Adrenal gland (tissue), 12 donors: ENCODE measurements around the gene ADGRG7. TPM values are rescaled to one million over a fixed set of nuclear protein-coding genes. Genes with fewer than 3 reads are reported as not detected.

Experiments used
- DNase-seq, 7 donors: peaks; one replicate each; pipeline ENCODE4 v3.0.0-alpha.2; 2019 to 2020
- H3K27ac ChIP-seq, 5 donors: fragments of 200-600 bp; sonication (generic) in 4 of 5; 1 replicate in 3 of 5; 2 replicates in 2 of 5; pipeline versions ENCODE4 v1.5.1 to v1.8.0; 2016 to 2020; ENCODE audit warnings: mild to moderate bottlenecking in 1 of 5
- H3K27me3 ChIP-seq: fragments of 200-600 bp; 2 replicates; pipeline ENCODE4 v1.8.0; 2021
- H3K36me3 ChIP-seq, 2 donors: fragments of 200-600 bp; replicated peaks in 1 of 2; 1 replicate in 1 of 2; 2 replicates in 1 of 2; pipeline versions ENCODE4 v1.5.1 to v1.8.0; 2018 to 2022
- H3K4me1 ChIP-seq, 2 donors: fragments of 200-600 bp; replicated peaks in 1 of 2; 1 replicate in 1 of 2; 2 replicates in 1 of 2; pipeline versions ENCODE4 v1.5.1 to v1.8.0; 2018 to 2021
- H3K4me3 ChIP-seq, 4 donors: fragments of 200-600 bp; sonication (generic) in 3 of 4; one replicate each; pipeline ENCODE4 v1.5.1; 2016 to 2018
- H3K9me3 ChIP-seq, 3 donors: fragments of 200-600 bp; sonication (generic) in 1 of 3; replicated peaks in 1 of 3; 1 replicate in 2 of 3; 2 replicates in 1 of 3; pipeline versions ENCODE4 v1.5.1 to v1.8.0; 2016 to 2021
- POLR2A ChIP-seq, 2 donors: fragments of 450-650 bp; IDR thresholded peaks; one replicate each; pipeline ENCODE4 v1.6.1; 2017; ENCODE audit warnings: antibody characterized with exemption in 2 of 2, mild to moderate bottlenecking in 2 of 2, moderate library complexity in 1 of 2
- WGBS, 4 donors: extraction: QIAGEN DNeasy Blood & Tissue Kit in 2 of 4; methylation state at CpG; one replicate each; pipeline versions ENCODE4 v1.1.5 to v1.1.7; 2013 to 2017; 5-methylcytosine and 5-hydroxymethylcytosine counted together
- intact Hi-C, 2 donors: fragments of 100-400 bp; cut with DNase I; formaldehyde crosslinking; loops; one replicate each; pipeline versions ENCODE4 v1.14.1 to v1.15.0; 2022 to 2023
- polyA plus RNA-seq, 3 donors: library from polyadenylated mRNA; stranded (reverse); fragments of 200-250 nt in 2 of 3; fragments of 350-450 nt in 1 of 3; fragmentation: Illumina TruSeq in 1 of 3; extraction: RNeasy Lipid Tissue Mini Kit (QIAGEN cat#74804) in 1 of 3; gene quantifications; one replicate each; pipeline ENCODE4 v1.2.3, GENCODE V29; 2013 to 2014
- total RNA-seq, 9 donors: library from RNA; depleted of rRNA in 4 of 9; stranded (reverse); fragments of >200 nt in 4 of 9; fragments of 120-200 nt in 1 of 9; fragmentation: NEBNext Ultra II Directional in 1 of 9; extraction: Animal tissue kit (Norgen Biotek cat#: 25700) in 1 of 9; gene quantifications; one replicate each; pipeline versions ENCODE4 v1.1.0 to v1.2.4, GENCODE V29; 2013 to 2023
- TF ChIP-seq, protein P1 (sequence below), 6 experiments: fragments of 450-650 bp in 4 of 6; fragments of 200-600 bp in 2 of 6; sonication (generic) in 1 of 6; IDR thresholded peaks; 1 replicate in 5 of 6; 2 replicates in 1 of 6; pipeline versions ENCODE4 v1.5.1 to v1.8.0; 2016 to 2021; ENCODE audit warnings: antibody characterized with exemption in 6 of 6, mild to moderate bottlenecking in 2 of 6, moderate library complexity in 1 of 6
- donor health status: healthy with polysubstance abuse.
- donor health status: Bipolar disorder and iron deficiency.
- donor health status: DM: yes; HTN: yes; CAD: no.
- donor health status: DM: no; HTN: no; CAD: no.
- donor health status: DM: no; HTN: no; CAD: no.
- donor health status: DM: yes; HTN: yes; CAD: no.

Gene ADGRG7
- total and polyA plus RNA-seq, 12 donors, result not detected

DNA sequence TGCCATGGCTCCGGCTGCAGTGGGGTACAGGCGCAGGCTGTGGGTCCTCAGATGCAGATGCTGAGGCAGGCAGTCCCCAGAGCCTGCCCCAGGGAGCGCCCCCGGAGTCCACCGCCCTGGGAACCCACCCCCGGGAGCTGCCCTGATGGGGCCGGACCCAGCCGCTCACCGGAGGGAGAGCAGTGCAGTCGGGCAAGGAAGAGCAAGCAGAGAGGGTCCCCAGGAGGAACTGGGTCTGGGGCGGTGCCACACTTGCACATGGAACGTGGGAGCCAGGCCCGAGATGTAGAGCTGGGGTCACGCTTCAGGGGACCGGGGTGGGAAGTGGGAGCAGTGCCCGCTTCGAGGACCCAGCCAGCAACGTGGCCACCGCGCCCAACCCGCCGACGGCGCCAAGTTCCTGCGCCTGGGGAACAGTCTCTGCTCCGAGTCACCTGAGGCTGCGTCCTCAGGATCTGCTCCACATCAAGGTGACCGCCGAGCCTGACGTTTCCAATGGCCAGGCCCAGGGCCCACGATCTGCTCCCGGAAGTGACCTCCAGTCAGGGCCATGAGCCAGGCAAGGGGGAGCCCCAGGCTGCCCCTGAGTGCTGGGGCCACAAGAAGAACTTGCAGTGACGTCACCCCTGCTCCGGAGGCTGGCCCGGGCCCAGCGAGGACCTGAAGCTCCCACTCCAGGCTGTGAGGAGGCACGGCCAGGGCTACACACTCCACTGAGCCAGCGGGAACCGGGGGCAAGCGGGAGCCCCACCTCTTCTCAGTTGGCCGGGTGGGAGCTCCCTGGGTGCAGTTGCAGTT, 72.9 kb downstream of the ADGRG7 start:
- H3K4me3 ChIP-seq, result no peak overlapping the region
- H3K9me3 ChIP-seq, result no peaks in the 10 kb centered on the region
- TF ChIP-seq POLR2A (IDR thresholded peaks at IDR 0.05), result no peak
- TF ChIP-seq, protein P1, sequence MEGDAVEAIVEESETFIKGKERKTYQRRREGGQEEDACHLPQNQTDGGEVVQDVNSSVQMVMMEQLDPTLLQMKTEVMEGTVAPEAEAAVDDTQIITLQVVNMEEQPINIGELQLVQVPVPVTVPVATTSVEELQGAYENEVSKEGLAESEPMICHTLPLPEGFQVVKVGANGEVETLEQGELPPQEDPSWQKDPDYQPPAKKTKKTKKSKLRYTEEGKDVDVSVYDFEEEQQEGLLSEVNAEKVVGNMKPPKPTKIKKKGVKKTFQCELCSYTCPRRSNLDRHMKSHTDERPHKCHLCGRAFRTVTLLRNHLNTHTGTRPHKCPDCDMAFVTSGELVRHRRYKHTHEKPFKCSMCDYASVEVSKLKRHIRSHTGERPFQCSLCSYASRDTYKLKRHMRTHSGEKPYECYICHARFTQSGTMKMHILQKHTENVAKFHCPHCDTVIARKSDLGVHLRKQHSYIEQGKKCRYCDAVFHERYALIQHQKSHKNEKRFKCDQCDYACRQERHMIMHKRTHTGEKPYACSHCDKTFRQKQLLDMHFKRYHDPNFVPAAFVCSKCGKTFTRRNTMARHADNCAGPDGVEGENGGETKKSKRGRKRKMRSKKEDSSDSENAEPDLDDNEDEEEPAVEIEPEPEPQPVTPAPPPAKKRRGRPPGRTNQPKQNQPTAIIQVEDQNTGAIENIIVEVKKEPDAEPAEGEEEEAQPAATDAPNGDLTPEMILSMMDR (IDR thresholded peaks at IDR 0.05), result no peak
- no peaks in the 10 kb centered on the region for H3K27me3 ChIP-seq
- no peaks in the 10 kb centered on the region for H3K36me3 ChIP-seq
- DNase-seq, result peak in 2 of 7 donors; percentile 7 to 18
- H3K4me1 ChIP-seq, result no peaks in the 10 kb centered on the region
- intact Hi-C loops, result no loop called here
- WGBS, 4 donors, result 62 to 80% (median 73%) methylated on average over 13 to 41 of the region's 41 CpGs
- H3K27ac ChIP-seq, result no peak overlapping the region

DNA sequence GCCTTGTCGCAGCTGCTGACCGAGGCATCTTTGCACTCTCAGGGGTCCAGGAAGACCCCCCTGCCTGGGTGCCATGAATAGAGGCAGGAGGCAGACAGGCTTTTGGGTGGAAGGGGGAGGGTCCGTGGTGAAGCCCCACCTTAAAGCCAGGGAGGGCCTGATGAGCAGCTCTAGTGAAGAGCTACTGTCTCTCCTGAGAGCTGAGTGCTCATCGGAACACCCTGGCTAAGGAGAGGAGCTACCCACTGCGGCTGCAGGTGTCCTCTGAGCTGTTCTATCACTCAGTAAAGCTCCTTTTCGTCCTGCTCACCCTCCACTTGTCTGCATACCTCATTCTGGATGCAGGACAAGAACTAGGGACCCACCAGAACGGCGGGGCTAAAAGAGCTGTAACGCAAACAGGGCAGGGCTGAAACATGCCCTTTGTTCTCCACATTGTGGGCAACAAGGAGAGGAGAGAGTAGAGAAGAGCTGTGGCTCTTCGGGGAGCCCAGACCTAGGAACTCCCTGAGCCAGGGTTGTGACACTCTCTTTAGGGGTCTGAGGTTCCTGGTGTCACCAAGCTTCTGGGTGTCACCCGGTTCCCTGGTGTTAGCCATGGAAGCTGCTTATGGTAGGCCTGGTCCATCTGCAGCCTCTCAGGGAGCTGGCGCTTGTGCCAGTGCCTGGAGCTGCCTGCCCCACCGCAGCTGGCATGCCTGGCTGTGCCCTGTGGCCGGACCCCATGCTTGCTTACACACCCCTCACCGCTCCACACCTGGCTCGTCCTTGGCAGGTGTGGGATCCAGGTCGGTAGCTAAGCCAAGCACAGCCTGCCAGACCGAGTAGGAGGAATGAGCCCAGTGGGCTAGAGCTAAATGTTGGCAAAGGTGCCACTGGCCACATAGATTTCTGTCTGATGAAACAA, 73.7 kb downstream of the ADGRG7 start:
- Histone ChIP-seq H3K36me3 (no peaks in the 10 kb centered on the region), H3K9me3 (no peaks in the 10 kb centered on the region), H3K4me1 (no peaks in the 10 kb centered on the region), H3K27me3 (no peaks in the 10 kb centered on the region), H3K4me3 (no peak overlapping the region), H3K27ac (no peak overlapping the region)
- no peak for DNase-seq
- TF ChIP-seq, protein P1 (IDR thresholded peaks at IDR 0.05), result no peak
- no peak for TF ChIP-seq POLR2A (IDR thresholded peaks at IDR 0.05)
- 79 to 87% (median 80%) methylated on average over 14 to 18 of the region's 18 CpGs for WGBS, 4 donors
- intact Hi-C loops, result no loop called here

DNA sequence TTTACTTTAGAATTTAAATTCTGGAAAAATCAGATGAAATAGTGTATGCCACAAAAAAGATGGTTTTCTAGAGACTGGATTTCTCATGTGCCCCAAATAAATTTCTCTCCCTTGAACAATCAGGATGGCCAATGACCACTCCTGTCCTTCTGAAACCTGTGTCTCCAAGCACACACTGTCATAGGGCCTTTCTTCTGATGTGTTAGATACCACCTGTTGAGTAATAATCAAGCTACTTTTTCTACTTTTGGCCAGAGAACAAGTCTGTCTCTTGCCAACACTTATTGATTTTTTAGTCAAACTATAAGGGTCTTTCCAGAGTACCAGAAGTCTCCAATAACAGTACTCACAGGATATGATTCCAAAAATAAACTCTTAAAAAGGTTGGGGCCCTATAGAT, 83.8 kb downstream of the ADGRG7 start:
- DNase-seq, result no peak
- Histone ChIP-seq H3K9me3 (no peaks in the 10 kb centered on the region), H3K4me1 (no peaks in the 10 kb centered on the region), H3K27me3 (peaks cover 17% of the 10 kb centered on the region), H3K4me3 (no peak overlapping the region), H3K36me3 (no peaks in the 10 kb centered on the region), H3K27ac (no peak overlapping the region)
- no peak for TF ChIP-seq POLR2A (IDR thresholded peaks at IDR 0.05)
- intact Hi-C loops, result no loop called here

DNA sequence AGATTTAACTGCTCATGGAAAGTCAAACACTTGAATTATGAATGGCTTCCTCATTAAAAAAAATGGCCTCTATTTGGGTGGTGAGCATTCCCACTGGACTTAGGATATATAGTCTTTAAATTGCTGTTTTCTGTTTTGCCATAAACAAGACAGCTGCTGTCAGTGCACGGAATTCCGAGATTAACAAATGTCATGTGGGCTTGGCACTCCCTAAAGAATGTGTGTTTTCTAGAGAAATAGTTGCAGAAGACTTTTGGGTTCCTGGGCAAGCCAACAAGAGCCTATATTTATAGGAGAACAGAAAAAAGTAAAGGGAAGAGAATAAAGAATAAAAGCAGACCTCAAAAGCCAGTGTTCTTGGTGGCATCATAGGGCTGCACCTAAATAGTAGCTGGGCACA, 86.3 kb downstream of the ADGRG7 start:
- no peak for DNase-seq
- Histone ChIP-seq H3K36me3 (no peaks in the 10 kb centered on the region), H3K4me1 (no peaks in the 10 kb centered on the region), H3K27me3 (peaks cover 17% of the 10 kb centered on the region), H3K27ac (no peak overlapping the region), H3K4me3 (no peak overlapping the region), H3K9me3 (no peaks in the 10 kb centered on the region)
- no peak for TF ChIP-seq POLR2A (IDR thresholded peaks at IDR 0.05)
- TF ChIP-seq, protein P1 (IDR thresholded peaks at IDR 0.05), result no peak
- WGBS, 4 donors, result 47 to 71% (median 61%) methylated on average over 2 of the region's 2 CpGs
- intact Hi-C loops, result no loop called here
